Pancreas (tissue), 10 donors: ENCODE data around the gene VANGL2. TPM values are rescaled to one million over a fixed set of nuclear protein-coding genes. Genes with fewer than 3 reads are reported as not detected.

Source experiments
- ATAC-seq, 4 donors: fragments of 200-7000 bp; cut with Tn5 transposase; one replicate each; pipeline versions ENCODE4 v1.8.0 to v1.9.1; 2020; ENCODE audit warnings: mild to moderate bottlenecking in 4 of 4, moderate library complexity in 4 of 4
- DNase-seq, 6 donors: peaks; one replicate each; pipeline ENCODE4 v3.0.0-alpha.2; 2020
- FAIRE-seq: peaks from 2 replicates; lab custom pipeline; 2012; peaks lifted over from hg19 to GRCh38; lab: Jason Lieb, UNC
- H3K27ac ChIP-seq, 4 donors: fragments of 200-600 bp; sonication (generic); 1 replicate in 3 of 4; 2 replicates in 1 of 4; pipeline versions ENCODE4 v1.5.0 to v1.8.0; 2020
- H3K27me3 ChIP-seq, 4 donors: fragments of 200-600 bp; one replicate each; pipeline ENCODE4 v1.8.0; 2021
- H3K36me3 ChIP-seq, 3 donors: fragments of 200-600 bp; sonication (generic) in 1 of 3; one replicate each; pipeline versions ENCODE4 v1.5.0 to v1.8.0; 2020 to 2021
- H3K4me1 ChIP-seq, 3 donors: fragments of 200-600 bp; one replicate each; pipeline ENCODE4 v1.8.0; 2021
- H3K4me3 ChIP-seq, 4 donors: fragments of 200-600 bp; sonication (generic) in 2 of 4; one replicate each; pipeline versions ENCODE4 v1.5.0 to v1.8.0; 2020 to 2021
- H3K9me3 ChIP-seq, 4 donors: fragments of 200-600 bp; one replicate each; pipeline ENCODE4 v1.8.0; 2021
- CTCF ChIP-seq, 4 donors: fragments of 200-600 bp; sonication (generic) in 3 of 4; IDR thresholded peaks; one replicate each; pipeline versions ENCODE4 v1.5.0 to v1.8.0; 2021; ENCODE audit warnings: antibody characterized with exemption in 4 of 4
- WGBS, 2 donors: extraction: QIAGEN DNeasy Blood & Tissue Kit; methylation state at CpG; one replicate each; pipeline ENCODE4 v1.1.7; 2013; 5-methylcytosine and 5-hydroxymethylcytosine counted together
- intact Hi-C, 3 donors: fragments of 100-400 bp; cut with DNase I; formaldehyde crosslinking; loops; one replicate each; pipeline versions ENCODE4 v1.11.1 to v1.14.2; 2022
- polyA plus RNA-seq, 2 donors: library from polyadenylated mRNA; stranded (reverse); fragments of 200-250 nt; gene quantifications; one replicate each; pipeline ENCODE4 v1.2.3, GENCODE V29; 2013
- total RNA-seq, 6 donors: library from RNA; stranded (reverse); fragmentation: NEBNext Ultra II Directional in 4 of 6; extraction: Animal tissue kit (Norgen Biotek cat#: 25700) in 4 of 6; gene quantifications; one replicate each; pipeline versions ENCODE4 v1.2.1 to v1.2.4, GENCODE V29; 2021 to 2023
- donor health status: healthy with polysubstance abuse.
- donor health status: DM: no; HTN: no; CAD: no; lungs with moderate emphysema.
- donor health status: DM: no; HTN: no; CAD: no.
- donor health status: control.
- donor health status: control.
- donor health status: Bipolar disorder and iron deficiency.
- donor health status: DM: yes; HTN: yes; CAD: no.
- donor health status: DM: no; HTN: no; CAD: no.
- donor health status: DM: no; HTN: no; CAD: no.
- donor health status: DM: yes; HTN: yes; CAD: no.

Gene VANGL2
- total RNA-seq (1 to 10 TPM; 2.5 to 9.9 (median 4.4) TPM), polyA plus RNA-seq (1 to 10 TPM; 3.6 to 4.3 TPM)

- ATAC-seq = peak; percentile 92 to 96 (median 94)
- peak within 1 kb of the TSS in 2 of 4 donors; percentile 50 to 60 for H3K27ac ChIP-seq
- peak within 1 kb of the TSS; percentile 39 to 86 (median 76) for H3K4me3 ChIP-seq
- peak; percentile 81 to 92 (median 86) for DNase-seq
- intact Hi-C loops = no loop called here
- no peaks in the 10 kb centered on the region for H3K27me3 ChIP-seq
- H3K4me1 ChIP-seq = no peaks in the 10 kb centered on the region
- 1 to 4% methylated on average over 11 to 29 of the region's 34 CpGs for WGBS, 2 donors
- no peaks in the 10 kb centered on the region for H3K9me3 ChIP-seq
- no peak for FAIRE-seq
- H3K36me3 ChIP-seq = no peaks in the 10 kb centered on the region
- no peak for TF ChIP-seq CTCF (IDR thresholded peaks at IDR 0.05)
These were observed at the start of gene VANGL2 for GRCh38 chr1:160400223-160400645. Gene VANGL2, plus strand, starts transcription at chr1:160400564. Its CDS starts 15,274 bp downstream, at chr1:160415838.

GRCh38 chr1:160351629-160352028, 48.7 kb upstream of the VANGL2 start:
- TF ChIP-seq CTCF (IDR thresholded peaks at IDR 0.05) = no peak
- ATAC-seq (no peak), FAIRE-seq (no peak), DNase-seq (no peak)
- intact Hi-C loops = no loop called here
- no peaks in the 10 kb centered on the region for H3K27me3 ChIP-seq
- H3K9me3 ChIP-seq = no peaks in the 10 kb centered on the region
- H3K4me3 ChIP-seq = no peak overlapping the region
- no peak overlapping the region for H3K27ac ChIP-seq
- 73 to 82% methylated on average over 4 of the region's 4 CpGs for WGBS, 2 donors
- H3K4me1 ChIP-seq = no peaks in the 10 kb centered on the region
- peaks cover 17 to 79% (median 54%) of the 10 kb centered on the region in 3 donors for H3K36me3 ChIP-seq

GRCh38 chr1:160352555-160352954, 47.8 kb upstream of the VANGL2 start:
- no peak for DNase-seq
- Histone ChIP-seq H3K4me3 (no peak overlapping the region), H3K36me3 (peaks cover 17 to 81% (median 54%) of the 10 kb centered on the region in 3 donors), H3K27ac (no peak overlapping the region), H3K9me3 (no peaks in the 10 kb centered on the region), H3K27me3 (no peaks in the 10 kb centered on the region), H3K4me1 (no peaks in the 10 kb centered on the region)
- intact Hi-C loops = no loop called here
- TF ChIP-seq CTCF (IDR thresholded peaks at IDR 0.05) = no peak
- no peak for FAIRE-seq
- ATAC-seq = no peak
- WGBS, 2 donors = 82 to 92% methylated on average over 8 of the region's 8 CpGs

- H3K4me1 ChIP-seq = no peaks in the 10 kb centered on the region
- no peak overlapping the region for H3K27ac ChIP-seq
- intact Hi-C loops = no loop called here
- H3K4me3 ChIP-seq = no peak overlapping the region
- FAIRE-seq = no peak
- H3K9me3 ChIP-seq = no peaks in the 10 kb centered on the region
- WGBS, 2 donors = 90 to 91% methylated on average over 2 of the region's 2 CpGs
- no peaks in the 10 kb centered on the region for H3K27me3 ChIP-seq
- TF ChIP-seq CTCF (IDR thresholded peaks at IDR 0.05) = no peak
- no peak for ATAC-seq
- H3K36me3 ChIP-seq = peaks cover 17 to 86% (median 54%) of the 10 kb centered on the region in 3 donors
- no peak for DNase-seq
These were observed 47.1 kb upstream of the VANGL2 start for GRCh38 chr1:160353223-160353622.

- H3K27ac ChIP-seq = no peak overlapping the region
- H3K36me3 ChIP-seq = peaks cover 15 to 81% (median 48%) of the 10 kb centered on the region in 3 donors
- no peak overlapping the region for H3K4me3 ChIP-seq
- TF ChIP-seq CTCF (IDR thresholded peaks at IDR 0.05) = peak in 1 of 4 donors; percentile 9
- ATAC-seq = peak in 2 of 4 donors; percentile 26 to 42
- FAIRE-seq = no peak
- no peaks in the 10 kb centered on the region for H3K27me3 ChIP-seq
- intact Hi-C loops = no loop called here
- no peak for DNase-seq
- no peaks in the 10 kb centered on the region for H3K4me1 ChIP-seq
- WGBS, 2 donors = 76 to 80% methylated on average over 5 of the region's 5 CpGs
- H3K9me3 ChIP-seq = no peaks in the 10 kb centered on the region
These were observed 45.9 kb upstream of the VANGL2 start for GRCh38 chr1:160354388-160354985.
